Effector CD4-positive, alpha-beta T cell (primary cell): Measurements from ENCODE around the gene PRDM5.

Experiments used
- DNase-seq: peaks from one replicate; pipeline ENCODE4 v3.0.0-alpha.2; 2020
- total RNA-seq: gene quantifications from one replicate; lab custom pipeline; 2026; lab: John Stamatoyannopoulos, UW

PRDM5 gene
- 0.94 reads per million for total RNA-seq

DNA sequence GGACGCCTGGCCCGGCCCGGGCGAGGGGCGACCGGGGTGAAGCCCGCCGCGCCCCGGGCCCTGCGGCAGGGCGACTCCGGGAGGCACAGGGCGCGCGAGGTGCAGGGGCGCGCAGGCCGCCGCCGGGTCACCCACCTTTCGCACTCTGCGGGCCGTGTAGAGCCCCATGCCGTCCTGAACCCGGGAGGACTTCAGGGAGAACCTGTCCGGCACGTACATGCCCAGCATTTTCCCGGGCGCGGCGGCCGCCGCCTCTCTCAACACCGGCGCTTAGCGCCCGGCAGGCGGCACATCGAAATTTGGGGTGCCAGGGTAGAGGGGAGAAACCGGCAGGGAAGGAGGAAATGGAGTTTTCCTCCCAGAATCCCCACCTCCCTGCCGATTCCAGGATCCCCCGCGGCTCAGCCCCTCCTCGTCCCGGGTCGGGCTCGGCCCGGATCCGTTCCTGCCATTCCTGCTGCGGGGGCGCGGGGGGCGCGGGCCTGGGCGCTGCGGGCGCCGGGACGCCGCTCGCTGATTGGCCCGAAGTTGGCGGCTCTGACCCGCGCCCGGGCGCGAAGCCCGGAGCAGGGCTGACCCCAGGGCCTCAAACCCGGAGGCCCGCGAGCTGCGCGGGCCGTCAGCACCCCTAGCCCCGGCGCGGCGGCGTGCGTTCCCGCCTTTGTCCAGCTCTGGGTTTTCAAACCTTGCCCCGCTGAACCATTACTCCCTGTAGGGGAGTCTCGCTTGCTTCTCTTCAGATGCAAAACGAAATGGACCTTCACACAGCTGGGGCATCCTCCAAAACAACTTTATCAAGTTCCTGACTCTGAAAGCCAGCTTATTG, at the start of gene PRDM5:
PRDM5 (minus strand) TSS at position 346 of the 826 bp plus-strand sequence; CDS start at position 228, 118 bp downstream.
- no peak for DNase-seq

DNA sequence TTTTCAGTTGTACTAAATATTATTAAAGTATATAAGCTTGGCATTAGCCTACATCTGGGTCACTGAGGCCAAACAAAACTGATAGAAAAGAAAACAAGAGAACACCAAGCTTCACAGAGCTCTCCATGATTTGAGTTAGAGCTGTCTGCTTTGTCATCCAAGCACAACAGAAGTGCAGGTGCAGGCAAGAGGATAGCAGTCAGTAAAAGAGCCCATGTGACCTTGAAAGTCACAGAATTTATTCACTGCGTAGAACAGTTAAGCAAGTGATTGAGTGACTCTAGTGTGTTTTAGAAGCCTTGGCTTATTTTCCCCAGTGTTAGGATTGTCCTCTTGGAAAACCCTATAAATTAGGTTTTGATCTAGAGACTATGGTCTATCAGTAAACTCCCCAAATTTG, 49.4 kb upstream of the PRDM5 start:
- no peak for DNase-seq

DNA sequence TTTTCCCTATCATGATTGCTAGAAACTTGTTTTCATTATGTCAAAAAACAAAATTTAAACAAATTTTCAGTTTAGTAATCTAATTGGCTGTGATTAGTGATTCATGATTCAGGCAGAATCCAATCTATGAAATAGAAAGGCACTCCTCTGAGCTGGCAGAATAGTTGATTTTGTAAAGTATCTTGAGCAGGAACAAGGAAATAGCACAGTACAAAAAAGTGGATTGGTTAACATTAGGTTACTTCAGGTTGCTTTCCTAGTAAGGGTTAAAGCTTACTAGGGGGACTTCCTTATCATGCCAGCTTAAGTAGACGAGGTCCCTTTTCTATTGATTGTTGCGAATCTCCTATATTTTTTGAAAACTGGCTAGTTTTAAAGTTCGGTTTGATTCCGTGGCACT, 43.4 kb upstream of the PRDM5 start:
- DNase-seq = no peak

DNA sequence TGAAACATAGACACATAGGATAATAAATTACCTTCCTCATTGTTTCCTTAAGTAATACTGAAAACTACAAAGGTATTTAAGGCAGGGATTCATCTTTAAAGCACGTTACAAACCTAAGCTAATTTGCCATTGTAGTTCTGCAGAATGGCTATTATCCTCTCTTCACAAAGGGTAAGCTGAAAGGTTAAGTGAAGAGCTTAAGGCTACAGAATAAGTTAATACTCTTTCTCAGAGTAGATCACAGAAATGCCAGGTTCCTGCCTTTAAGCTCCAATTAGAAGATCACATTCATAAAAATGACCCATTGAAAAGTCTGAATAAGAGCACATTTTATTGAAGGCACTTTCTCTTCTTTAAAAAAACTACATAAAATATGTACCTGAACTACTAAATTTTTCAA, 42.1 kb upstream of the PRDM5 start:
- DNase-seq = no peak

DNA sequence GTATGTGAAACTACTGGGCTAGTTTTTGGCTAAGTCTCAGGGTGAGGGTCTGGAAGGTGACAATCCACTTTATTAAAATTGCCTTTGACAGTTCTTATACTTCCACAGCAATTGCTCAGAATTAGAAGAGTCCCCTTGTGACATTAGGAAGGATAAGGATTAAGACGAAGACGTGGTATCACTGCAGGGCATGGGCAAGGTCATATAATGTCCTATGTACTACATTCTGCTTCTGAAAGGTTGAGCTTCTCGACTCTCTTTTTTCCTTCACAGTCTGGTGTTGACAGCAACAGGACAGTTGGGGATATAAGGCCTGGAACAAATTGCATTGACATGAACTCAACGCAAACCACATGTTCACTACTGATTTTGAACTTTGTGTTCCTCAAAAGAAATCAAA, 40.9 kb upstream of the PRDM5 start:
- no peak for DNase-seq

DNA sequence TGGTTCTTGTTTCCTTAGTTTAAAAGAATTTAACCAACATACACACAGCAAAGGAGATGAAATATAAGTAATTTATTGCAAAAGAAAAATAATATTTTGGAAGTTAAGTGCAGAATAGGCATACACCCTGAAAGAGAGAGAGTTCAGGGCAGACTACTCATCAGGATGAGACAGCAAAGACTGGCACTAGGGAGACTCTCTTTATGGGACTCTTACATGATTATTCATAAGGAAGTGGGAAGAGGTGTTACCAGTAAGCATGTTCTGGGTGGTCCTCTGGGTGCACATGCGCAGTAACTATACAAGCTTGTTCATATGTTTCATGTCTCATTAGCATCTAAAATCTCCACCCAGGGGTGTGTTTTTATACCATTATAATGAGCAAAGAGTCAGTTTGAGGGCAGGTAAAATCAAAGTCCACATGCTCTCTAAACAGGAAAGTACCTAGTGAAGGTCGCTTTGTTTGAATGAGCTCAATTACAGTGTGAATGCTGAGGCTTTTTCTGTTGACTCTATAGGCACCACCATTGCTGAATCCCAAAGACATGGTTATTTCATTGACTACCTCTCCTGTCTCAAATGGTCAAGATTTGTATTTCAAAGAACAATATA, 38.2 kb upstream of the PRDM5 start:
- DNase-seq = no peak

DNA sequence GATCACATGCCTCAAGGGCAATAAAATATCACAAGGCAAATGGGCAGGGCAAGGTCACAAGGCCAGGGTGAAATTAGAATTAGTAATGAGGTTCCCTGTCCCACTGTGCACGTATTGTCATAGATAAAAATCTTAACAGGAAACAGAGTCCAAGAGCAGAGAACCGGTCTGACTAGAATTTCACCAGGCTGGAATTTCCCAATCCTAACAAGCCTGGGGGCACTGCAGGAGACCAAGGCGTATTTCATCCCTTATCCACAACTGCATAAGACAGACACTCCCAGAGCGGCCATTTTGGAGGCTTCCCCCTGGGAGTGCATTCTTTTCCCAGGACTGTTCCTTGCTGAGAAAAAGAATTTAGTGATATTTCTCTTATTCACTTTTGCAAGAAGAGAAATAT, 25.9 kb upstream of the PRDM5 start:
- no peak for DNase-seq

DNA sequence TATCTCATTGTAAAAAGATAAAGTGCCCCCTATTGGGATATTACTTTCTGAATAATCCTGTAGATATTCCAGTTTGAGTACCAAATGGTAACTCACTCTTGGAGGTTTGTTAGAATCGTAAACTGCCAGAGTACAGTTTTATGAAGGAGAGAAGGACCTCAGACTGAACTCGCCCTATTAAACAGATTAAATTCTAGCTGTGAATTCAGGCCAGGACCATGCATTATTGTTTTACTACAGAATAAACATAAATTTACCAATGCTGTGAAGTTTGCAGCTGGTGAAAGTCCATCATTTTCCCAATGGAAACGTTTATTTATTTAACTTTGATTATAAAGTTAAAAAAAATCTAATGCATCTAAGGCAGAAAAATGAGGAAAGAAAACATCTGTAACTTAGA, 20.2 kb upstream of the PRDM5 start:
- no peak for DNase-seq

DNA sequence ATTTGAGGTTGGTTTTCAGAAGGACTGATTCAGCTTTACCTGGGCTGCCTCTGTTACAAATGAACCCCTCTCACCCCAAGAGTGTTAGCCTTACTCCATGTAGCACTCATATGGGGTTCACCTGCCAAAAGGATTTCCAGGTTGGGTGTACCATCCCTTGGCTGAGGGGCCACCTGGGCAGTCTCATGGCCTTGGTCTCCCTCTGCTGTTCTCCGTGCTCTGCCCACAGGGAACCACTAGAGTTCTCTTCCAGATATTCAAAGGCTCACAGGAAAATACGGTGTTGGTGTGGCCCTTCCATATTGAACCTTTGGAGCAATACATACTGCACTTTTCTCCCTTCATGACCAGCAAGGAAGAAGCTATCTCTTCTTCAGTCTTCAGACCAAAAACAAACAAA, 18.0 kb upstream of the PRDM5 start:
- DNase-seq = no peak

DNA sequence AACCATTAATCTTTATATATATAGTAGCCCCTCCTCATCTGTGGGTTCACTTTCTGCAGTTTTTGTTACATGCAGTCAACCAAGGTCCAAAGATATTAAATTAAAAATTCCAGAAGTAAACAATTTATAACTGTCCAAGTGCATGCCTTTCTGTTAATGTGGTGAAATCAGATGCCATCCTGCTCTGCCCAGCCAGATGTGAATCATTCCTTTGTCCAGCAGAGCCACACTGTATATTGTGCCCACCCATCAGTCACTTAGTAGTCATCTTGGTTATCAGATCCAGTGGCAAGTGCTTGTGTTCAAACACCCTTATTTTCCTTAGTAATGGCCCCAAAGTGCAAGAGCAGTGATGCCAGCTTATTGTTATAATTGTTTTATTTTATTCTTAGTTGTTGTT, 17.2 kb upstream of the PRDM5 start:
- DNase-seq = no peak

DNA sequence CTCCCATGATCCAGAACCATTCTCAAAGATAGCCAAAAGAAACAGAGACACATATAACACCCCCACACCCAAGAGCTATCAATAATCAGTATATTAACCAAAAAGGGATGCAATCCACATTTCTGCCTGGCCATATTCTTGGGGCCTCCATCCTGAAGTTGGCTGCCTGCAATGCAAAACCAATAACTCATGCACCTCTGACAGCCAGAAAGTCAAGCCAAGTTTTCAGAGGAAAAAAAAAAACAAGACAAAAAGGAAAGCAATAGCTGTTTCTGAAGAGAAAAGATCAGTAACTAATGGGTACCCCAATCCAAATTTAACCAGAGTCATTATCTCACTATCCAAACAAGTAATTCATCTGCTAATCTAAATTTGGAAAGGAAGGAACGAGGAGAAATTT, 7.3 kb upstream of the PRDM5 start:
- no peak for DNase-seq

DNA sequence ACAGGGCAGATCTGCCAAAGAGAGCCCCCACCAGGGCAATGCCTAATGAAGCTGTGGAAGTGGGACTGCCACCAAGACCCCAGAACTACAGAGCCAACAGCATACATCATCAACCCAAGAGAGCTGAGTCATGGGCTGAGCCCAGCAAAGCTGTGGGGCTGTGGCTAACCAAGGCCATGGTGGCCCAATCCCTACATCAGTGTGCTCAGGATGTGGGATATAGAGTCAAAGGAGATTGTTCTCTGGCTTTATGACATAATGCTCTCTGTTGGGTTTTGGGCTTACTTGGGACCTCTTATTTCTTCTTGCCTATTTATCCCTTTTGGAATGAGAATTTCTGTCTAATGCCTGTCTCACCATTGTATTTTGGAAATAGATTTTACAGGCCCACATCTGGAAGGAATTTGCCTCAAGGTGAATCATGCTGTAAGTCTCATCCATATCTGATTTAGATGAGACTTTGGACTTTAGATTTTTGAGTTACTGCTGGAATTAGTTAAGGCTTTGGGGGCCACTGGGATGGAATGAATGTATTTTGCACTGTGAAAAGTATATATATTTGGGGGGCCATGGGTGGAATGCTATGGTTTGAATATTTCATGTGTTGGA, 5.4 kb upstream of the PRDM5 start:
- DNase-seq = no peak

DNA sequence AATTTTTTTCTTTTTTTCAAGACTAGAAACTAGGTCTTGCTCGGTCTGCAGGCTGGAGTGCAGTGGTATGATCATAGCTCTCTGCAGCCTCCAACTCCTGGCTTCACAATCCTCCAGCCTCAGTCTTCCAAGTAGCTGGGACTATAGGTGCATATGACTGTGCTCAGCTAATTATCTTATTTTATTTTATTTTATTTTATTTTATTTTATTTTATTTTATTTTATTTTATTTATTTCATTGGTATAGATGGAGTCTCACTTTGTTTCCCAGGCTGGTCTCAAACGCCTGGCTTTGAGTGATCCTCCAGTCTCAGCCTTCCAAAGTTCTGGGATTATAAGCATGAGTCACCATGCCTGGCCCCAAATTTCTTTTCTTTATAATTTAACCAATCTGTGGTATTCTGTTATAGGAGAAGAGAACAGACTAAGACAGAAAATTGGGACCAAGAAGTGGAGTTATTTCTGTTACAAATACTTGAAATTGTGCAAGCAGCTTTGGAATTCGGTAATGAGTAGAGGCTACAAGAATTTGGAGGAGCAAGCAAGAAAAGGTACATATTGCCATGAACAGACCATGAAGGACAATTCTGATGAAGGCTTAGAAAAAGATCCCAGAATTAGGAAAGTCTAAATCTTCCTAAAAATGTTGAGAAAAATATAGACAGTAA, 4.0 kb upstream of the PRDM5 start:
- no peak for DNase-seq

DNA sequence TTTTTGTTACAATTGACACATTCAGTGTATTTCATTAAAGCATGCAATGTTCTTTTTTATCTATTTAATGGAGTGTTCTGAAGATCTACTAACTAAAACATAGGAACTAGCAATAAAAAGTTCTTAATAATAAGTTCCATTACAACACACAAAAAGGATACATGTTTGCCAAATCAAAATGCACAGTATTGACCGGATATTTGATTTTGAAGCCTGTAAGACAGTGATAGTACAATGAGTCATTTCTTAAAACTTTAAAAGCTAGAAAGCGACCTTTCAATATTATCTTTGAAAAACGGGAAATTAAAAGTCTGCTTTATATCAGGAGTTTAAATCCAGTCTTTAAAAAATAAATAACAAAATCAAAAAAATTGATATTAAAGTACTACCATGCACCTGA, 2.4 kb upstream of the PRDM5 start:
- DNase-seq = no peak

DNA sequence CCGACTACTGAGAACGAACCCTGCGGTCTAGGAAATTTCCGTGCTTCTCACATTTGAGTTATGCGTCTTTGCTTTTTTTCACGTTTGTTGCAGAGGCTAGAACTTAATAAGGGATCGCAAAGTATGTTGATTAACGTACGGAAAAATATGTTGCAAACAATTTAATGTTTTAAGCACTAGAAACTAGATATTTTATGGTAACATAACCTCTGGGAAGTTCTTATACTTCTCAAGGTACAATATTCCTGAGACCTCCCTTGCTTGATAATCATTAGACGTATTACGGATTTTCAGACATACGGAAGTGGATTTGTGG, 639 bp upstream of the PRDM5 start:
- no peak for DNase-seq

DNA sequence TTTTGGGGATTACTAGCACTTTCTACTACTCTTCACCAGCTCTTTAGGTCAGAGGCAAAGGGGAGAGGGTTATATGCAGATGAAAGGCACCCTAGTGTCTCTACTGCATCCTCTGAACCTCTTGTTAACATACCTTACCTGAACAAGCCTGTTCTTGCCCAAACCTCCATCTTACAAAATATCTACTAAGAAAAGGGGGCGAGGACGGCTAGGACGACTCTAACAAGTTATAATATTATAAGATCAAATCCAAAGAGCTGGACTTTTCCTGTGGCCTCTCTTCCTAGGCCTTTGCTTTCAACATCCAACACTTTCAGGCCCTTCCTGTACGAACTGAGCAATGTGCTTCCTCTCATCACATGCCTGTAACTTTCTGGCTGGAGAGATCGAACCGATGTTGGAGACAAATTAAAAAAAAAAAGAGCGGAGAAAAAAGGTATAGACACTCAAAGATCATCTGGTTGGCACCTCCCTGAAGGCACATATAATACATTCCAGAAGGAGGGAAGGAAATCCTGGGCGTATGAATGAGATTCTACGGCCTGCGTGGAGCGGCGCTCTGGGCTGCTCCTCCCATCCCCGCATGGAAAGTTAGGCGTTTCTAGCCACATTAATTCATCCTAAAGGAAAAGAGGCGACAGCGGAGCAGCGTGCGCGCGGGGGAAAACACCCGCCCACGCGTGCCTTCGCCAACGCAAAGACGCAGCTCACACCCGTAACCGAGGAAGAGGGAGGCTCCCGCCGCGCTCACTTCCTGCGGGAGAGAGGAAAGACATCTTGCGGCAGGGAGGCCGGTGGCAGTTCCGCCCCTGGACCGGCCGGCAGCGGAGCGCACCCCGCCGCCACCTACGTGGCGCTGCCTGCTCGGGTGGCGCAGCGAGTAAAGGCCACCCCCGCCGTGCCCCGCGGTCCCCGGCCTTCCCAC, 808 bp downstream of the PRDM5 start:
- DNase-seq = no peak

DNA sequence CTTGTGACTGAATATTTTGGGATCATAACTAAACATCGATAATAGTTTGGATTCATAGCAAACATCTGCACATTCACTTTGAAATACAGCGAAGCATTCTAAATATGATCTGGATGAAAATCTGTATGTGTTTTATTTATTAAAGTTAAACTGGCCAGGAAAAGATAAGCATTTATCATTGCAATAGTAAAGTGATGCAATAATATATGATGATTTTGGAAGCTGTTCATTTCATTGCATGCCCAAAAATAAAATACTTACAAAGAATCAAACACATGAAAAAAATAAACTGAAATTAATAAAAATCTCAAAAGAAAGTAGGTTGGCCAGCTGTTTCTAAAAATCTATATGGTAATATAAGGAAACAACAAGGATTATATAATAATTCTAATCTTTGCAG, 1.9 kb downstream of the PRDM5 start:
- DNase-seq = no peak

DNA sequence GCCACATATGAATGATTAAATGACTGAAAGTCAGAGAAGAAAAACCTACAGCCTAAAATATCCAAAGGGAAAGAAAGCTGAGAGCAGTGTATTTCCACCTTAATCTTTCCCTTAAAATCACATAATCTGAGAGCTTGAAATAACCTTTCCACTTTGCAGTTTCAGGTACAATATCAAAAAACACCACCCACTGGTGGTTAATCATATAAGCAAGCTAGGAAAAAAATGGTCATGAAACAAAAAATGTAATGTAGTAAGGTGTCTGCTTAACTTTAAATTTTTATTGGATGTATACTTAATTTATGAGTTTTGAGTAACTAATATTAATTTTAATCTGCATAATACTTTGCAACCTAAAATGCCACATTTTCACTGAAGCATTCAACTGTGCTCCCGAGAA, 3.2 kb downstream of the PRDM5 start:
- DNase-seq = no peak

DNA sequence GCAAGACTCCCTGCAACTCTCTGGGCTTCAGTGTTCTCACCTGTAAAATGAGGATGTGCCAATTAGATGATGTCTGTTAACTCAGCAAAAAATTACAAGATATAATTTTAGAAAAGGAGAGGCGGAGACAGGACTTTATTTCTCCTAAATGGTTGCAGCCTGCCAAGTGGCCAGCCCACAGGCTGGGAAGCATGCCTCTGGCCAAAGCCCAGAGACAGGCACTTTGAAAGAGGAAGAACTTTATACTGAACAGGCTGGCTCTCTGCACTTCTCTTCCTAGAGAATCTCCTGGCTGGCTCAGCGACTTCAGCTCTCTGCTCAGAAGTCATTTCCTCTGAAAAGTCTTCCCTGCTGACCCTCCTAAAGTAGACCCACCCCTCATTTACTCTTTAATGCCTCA, 3.7 kb downstream of the PRDM5 start:
- no peak for DNase-seq

DNA sequence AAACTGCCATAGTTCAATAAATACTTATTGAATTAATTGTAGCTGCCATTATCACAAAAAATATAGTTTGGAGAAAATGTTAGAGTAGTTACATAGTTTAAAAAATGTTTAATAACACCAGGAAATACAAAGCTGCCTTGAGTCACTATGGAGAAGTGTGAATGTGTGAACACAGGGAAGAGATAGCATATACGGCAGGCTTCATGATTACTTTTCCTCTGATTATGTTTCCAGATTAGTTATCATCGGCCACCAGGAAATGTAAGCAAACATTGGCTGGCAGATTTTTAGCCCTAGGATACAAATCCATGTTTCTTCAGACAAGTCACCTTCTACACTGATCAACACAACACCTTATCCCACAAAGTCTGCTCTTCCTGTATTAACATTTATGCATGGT, 4.4 kb downstream of the PRDM5 start:
- DNase-seq = no peak

DNA sequence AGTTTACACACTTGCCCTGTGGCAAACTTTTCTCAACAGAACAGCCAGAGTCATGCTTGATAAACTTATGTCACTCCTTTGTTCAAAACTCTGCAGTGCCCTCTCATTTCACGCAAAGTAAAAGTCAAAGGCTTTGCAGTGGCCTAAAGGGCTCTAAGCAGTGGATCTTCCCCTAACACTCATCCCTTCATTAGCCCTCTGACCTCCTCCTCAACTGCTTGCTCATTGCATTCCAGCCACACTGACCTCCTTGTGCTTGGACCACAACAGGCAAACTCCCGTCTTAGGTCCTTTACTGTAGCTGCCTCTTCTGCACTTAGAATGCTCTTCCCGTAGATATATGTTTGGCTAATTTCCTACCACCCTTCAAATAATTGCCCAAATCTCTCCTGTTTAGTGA, 5.6 kb downstream of the PRDM5 start:
- DNase-seq = no peak

DNA sequence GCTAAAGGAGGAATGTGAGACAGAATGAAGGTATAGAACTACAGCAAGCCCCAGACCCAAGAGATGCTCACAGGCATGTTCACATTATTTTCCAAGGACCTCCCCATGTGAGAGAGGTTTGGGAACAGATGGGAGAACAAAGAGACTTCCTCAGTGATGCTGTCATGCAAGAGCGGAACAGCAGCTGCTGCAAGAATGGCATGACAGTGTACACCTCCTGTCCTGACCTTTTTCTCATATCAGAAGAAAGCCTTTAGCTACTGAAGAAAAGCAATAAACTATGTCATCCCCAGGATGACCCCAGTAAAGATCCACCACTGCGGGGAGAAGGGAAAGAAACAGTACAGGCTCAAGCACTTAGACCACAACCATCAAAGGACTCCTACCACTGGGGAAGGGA, 7.2 kb downstream of the PRDM5 start:
- DNase-seq = no peak

DNA sequence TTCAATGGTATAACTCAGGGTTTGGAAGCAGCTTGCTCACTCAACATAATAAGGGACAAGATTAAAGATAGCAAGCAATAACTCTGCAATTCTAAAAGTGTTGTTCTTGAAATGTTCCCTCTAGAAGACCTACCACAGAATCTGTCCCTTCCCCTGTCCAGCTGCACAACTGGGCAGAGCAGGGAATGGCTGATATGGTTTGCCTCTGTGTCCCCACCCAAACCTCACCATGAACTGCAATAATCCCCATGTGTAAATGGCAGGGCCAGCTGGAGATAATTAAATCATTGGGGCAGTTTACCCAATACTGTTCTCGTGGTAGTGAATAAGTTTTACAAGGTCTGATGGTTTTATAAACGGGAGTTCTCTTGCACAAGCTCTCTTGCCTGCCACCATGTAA, 19.1 kb downstream of the PRDM5 start:
- DNase-seq = no peak
